Measurements from ENCODE around the gene NOL12. TPM values are rescaled to one million over a fixed set of nuclear protein-coding genes. Genes with fewer than 3 reads are reported as not detected.
"Not testable (repeated sequence)": the region's sequence is repeated elsewhere in the genome, so short reads cannot be mapped to it uniquely, and the experiment has no call there.

NOL12 gene
- polyA plus RNA-seq, 1 donor: 19.9 TPM

DNA sequence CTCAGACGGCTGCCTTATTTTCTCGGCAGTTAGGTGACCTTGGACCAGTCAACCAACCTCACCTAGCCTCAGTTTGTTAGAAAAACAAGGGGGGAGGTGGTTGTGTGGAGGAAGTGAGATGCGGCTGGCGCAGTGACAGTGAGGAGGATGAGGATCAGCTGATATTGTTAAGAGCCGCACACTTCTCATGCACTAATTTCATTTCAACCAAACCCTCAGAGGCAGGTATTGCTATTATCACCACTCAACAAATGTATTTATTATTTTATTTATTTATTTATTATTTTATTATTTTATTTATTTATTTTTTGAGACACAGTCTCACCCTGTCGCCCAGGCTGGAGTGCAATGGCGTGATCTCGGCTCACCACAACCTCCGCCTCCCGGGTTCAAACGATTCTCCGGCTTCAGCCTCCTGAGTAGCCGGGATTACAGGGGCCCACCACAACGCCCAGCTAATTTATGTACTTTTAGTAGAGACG is 8.6 kb upstream of the NOL12 start:
- DNase-seq: no peak

DNA sequence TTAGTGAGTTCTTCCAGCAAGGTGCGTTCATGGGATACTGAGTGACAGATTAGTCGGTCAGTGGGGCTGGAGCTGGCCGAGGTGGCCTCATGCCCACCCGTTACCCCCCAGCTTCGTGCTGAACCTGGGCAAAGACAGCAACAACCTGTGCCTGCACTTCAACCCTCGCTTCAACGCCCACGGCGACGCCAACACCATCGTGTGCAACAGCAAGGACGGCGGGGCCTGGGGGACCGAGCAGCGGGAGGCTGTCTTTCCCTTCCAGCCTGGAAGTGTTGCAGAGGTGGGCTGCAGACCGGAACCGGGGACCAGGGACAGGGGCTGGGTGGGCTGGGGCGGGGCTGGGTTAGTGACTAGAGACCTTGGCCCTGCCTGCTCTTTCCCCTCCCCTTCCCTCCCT is 7.8 kb upstream of the NOL12 start:
- no peak for DNase-seq

DNA sequence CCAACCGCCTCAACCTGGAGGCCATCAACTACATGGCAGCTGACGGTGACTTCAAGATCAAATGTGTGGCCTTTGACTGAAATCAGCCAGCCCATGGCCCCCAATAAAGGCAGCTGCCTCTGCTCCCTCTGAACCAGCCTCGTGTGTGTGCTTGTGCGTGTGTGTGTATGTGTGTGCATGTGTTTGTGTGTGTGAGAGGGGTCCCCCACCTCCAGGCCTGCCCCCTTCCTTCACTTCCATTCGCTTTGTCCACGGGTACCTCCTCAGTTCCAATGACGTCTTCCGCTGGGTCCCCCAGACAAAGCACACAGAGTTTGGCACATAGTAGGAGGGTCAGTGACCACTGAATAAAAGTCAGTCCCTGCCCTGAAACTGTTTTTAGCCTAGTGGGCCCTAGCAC is 6.5 kb upstream of the NOL12 start:
- DNase-seq: no peak

DNA sequence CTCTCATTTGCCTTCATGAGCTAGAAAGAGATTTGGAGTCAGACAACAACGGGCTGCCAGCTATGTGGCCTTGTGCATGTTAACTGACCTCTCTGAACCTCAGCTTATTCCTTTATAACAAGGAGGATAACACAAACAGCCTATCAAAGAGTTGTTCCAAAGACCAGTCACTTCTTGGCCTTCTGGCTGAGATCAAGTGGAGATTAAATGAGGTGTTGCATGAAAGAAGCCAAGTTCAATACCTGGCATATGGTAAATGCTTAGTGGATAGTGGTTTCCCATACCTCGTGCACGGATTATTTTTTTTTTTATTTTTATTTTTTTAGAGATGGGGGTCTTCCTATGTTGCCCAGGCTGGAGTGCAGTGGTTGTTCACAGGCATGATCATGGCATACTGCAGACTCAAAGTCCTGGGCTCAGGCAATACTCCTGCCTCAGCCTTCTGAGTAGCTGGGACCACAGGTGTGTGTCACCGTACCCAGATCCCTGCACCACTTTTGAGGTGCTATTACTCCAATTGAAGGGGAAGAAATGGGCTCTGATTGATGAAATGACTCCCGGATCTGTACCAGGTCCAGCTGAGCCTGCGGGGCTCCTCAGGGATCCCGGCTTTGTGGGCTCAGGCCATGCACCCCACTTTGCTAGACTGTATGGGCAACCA is 5.8 kb upstream of the NOL12 start:
- DNase-seq: no peak

GRCh38 chr22:37681001-37681424 is 5.1 kb upstream of the NOL12 start:
- no peak for DNase-seq

- peak; percentile 55 for DNase-seq
These were observed 4.5 kb upstream of the NOL12 start for GRCh38 chr22:37681556-37682049.

- no peak for DNase-seq
These were observed 1.1 kb upstream of the NOL12 start for GRCh38 chr22:37684803-37685615.

GRCh38 chr22:37690407-37690806 is 4.3 kb downstream of the NOL12 start:
- no peak for DNase-seq

DNA sequence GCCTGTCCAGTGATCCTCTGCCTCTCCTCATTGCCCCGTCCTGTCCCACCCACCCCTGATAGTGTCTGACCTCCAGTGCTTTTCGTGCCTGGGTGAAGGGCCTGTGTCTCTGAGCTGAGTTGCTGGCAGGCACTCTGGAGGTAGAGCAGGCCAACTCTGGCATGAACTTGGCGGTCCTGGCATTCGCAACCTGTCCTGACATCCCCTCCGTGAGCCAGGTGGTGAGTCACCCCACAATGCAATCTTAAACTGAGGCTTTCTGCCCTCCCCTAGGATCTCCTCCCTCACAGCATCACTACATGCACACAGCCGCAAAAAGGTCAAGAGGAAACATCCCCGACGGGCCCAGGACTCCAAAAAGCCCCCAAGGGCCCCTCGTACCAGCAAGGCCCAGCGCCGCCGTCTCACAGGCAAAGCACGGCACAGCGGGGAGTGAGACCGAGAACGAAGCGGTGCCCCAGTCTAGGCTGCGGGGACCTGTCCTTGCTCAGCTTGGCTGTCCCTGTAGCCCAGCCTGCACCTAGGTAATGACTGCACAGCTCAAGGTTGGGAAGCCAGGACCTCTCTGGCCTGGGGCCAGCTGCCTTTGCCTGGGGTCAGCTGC is 4.9 kb downstream of the NOL12 start:
- DNase-seq: no peak

DNA sequence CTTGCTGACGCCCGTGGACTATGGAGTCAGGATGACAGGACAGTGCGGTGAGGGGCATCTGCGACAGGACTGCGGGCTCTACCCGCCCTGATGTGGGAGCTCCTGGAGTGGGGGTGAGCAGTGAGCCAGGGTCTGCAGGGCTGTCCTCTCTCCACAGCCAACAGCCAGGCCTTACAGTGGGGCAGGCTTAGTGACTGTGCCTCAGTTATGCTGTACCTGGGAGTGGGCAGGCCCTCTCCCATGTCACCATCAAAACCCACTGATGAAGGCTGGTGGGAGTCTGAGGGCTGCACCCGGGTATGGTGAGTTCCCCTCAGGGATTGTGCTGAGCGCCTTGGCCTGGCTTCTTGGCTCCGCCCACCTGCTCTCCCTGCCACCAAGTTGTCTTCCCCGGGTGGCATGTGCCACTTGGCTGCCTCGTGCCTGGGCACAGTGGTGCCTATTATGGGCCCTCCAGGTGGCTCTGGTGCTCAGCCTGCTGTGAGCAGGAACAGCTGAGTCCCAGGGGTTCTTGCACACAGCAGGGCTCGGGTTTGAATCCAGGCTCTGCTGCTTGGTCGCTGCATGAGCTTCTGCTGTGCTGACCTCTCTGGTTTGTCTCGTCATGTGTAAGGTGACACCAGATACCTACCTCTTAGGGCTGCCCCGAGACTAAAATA is 6.6 kb downstream of the NOL12 start:
- no peak for DNase-seq

DNA sequence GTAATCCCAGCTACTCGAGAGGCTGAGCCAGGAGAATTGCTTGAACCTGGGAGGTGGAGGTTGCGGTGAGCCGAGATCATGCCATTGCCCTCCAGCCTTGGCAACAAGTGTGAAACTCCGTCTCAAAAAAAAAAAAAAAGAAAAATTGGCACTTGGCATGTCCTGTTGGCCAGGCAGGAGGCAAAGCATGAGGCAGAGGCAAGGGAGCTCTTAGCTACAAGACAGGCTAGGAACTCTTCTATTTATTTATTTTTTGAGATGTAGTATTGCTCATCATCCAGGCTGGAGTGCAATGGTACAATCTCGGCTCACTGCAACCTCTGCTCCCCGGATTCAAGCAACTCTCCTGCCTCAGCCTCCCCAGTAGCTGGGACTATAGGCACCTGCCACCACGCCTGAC is 8.0 kb downstream of the NOL12 start:
- not testable (repeated sequence) for DNase-seq

- DNase-seq: not testable (repeated sequence)
These were observed 10.1 kb downstream of the NOL12 start for GRCh38 chr22:37696260-37696656.

DNA sequence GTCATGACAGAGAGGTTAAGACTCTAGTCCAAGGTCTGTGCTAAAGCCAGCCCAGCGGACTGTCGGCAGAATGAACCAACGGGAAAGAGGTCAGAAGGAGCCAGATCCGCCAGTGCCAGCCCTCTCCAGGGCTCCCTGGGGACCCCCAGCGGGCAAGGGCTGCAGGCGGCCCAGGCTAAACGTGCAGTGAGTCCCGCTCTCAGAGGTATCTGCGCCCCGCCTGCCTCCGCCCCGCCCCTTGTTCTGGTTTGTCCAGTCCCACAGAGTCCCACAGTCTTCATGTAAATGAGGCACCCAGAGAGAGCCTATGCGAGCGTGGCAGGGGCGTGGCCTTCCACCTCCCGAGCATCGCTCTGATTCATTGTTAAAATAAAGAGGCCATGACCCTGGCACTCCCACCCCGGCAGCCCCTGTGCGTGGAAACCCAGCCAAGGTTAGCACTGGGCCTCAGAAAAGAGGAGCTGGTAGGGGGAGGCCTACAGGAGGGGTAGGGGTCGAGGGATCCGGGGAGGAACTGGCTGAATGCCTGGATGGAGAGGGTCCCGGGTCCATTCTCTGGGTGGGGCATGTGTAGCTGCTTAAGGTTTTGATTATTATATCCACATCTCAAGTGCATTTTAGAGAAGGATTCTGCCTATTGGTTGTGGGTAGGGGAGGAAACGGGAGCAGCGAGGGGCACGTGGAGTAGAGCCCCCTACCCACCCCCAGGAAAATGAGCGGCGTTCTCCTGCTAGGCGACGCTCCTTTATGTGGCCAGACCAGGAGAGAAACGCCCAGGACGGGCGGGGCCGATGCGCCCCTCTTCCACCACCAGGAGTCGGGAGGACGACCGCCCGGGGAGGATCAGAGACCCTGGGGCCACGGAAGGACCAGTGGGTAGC is 10.8 kb downstream of the NOL12 start, which contains the start of gene TRIOBP:
TSS of gene TRIOBP (plus strand) at position 392 of the 881 bp plus-strand sequence. CDS start 4,318 bp downstream, outside the sequence.
- peak; percentile 94 for DNase-seq

DNA sequence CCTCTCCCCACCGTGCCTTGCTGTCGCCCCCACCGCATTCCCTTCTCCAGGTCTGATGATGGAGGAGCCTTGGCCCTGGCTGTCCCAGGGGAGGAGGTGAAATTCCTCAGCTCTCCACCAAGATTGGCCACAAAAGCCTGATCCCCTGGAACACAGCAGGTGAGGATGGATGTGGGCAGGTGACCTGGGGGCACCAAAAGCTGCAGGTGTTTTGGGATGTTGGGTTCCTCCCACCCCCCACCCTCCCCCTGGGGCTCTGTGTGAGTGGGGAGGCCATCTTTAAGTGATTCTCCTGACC is 11.3 kb downstream of the NOL12 start:
- no peak for DNase-seq

DNA sequence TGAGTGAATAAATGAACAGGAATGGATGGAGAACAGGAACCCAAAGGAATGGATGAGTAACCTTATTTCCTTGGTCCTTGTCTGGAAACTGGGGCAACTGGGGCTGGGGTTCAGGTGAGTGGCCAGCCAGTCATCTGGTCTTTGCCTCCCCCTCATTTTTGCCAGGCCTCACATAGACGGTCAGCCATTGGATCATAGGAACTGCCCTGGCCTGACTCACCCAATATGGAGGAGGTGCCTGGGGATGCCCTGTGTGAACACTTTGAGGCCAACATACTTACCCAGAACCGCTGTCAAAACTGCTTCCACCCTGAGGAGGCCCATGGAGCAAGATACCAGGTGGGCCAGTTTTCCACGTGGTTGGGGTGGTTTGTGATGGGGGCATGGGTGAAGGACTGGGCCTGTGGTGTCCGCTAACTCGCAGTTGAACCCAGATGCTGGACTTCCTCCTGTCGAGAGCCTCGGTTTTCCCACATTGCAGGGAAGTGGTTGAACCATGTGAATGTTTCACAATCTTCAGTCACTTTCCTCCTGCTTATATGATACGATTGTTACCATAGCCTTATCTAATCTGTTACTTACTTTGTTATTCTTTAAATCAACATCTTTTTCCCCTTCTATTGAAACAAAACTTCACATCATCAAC is 15.1 kb downstream of the NOL12 start:
- no peak for DNase-seq

- DNase-seq: no peak
These were observed 17.8 kb downstream of the NOL12 start for GRCh38 chr22:37703906-37704305.

GRCh38 chr22:37704645-37705044 is 18.5 kb downstream of the NOL12 start:
- DNase-seq: no peak

GRCh38 chr22:37705205-37705604 is 19.1 kb downstream of the NOL12 start:
- no peak for DNase-seq

- no peak for DNase-seq
These were observed 22.7 kb downstream of the NOL12 start for GRCh38 chr22:37708580-37709444.

- no peak for DNase-seq
These were observed 23.3 kb downstream of the NOL12 start for GRCh38 chr22:37709445-37709765.

Data from left kidney (tissue), 2 donors.